ENCODE data around the gene LMNB1.

LMNB1 gene

GRCh38 chr5:126847456-126847820 lies 70.5 kb downstream of the LMNB1 start:
- TF ChIP-seq, protein P1, sequence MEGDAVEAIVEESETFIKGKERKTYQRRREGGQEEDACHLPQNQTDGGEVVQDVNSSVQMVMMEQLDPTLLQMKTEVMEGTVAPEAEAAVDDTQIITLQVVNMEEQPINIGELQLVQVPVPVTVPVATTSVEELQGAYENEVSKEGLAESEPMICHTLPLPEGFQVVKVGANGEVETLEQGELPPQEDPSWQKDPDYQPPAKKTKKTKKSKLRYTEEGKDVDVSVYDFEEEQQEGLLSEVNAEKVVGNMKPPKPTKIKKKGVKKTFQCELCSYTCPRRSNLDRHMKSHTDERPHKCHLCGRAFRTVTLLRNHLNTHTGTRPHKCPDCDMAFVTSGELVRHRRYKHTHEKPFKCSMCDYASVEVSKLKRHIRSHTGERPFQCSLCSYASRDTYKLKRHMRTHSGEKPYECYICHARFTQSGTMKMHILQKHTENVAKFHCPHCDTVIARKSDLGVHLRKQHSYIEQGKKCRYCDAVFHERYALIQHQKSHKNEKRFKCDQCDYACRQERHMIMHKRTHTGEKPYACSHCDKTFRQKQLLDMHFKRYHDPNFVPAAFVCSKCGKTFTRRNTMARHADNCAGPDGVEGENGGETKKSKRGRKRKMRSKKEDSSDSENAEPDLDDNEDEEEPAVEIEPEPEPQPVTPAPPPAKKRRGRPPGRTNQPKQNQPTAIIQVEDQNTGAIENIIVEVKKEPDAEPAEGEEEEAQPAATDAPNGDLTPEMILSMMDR (IDR thresholded peaks at IDR 0.05; ENCODE audit: insufficient read depth, low read length, poor library complexity, severe bottlenecking): no peak
- H3K4me3 ChIP-seq (replicated peaks; ENCODE audit: low read depth, low read length): no peak overlapping the region
- H3K36me3 ChIP-seq (ENCODE audit: control insufficient read depth, insufficient read depth, low read length): no peaks in the 10 kb centered on the region
- DNase-seq (ENCODE audit: extremely low read depth, insufficient read length): no peak
- no peaks in the 10 kb centered on the region for H3K27me3 ChIP-seq (replicated peaks; ENCODE audit: control insufficient read depth, insufficient read depth, low read length)

GRCh38 chr5:126847826-126848251 lies 70.9 kb downstream of the LMNB1 start:
- Histone ChIP-seq H3K27me3 (replicated peaks; ENCODE audit: control insufficient read depth, insufficient read depth, low read length) (no peaks in the 10 kb centered on the region), H3K4me3 (replicated peaks; ENCODE audit: low read depth, low read length) (no peak overlapping the region), H3K36me3 (ENCODE audit: control insufficient read depth, insufficient read depth, low read length) (no peaks in the 10 kb centered on the region)
- TF ChIP-seq, protein P1 (IDR thresholded peaks at IDR 0.05; ENCODE audit: insufficient read depth, low read length, poor library complexity, severe bottlenecking): no peak
- DNase-seq (ENCODE audit: extremely low read depth, insufficient read length): no peak

GRCh38 chr5:126848253-126848652 lies 71.3 kb downstream of the LMNB1 start:
- no peaks in the 10 kb centered on the region for H3K36me3 ChIP-seq (ENCODE audit: control insufficient read depth, insufficient read depth, low read length)
- no peaks in the 10 kb centered on the region for H3K27me3 ChIP-seq (replicated peaks; ENCODE audit: control insufficient read depth, insufficient read depth, low read length)
- no peak overlapping the region for H3K4me3 ChIP-seq (replicated peaks; ENCODE audit: low read depth, low read length)
- TF ChIP-seq, protein P1 (IDR thresholded peaks at IDR 0.05; ENCODE audit: insufficient read depth, low read length, poor library complexity, severe bottlenecking): no peak
- no peak for DNase-seq (ENCODE audit: extremely low read depth, insufficient read length)

GRCh38 chr5:126849101-126849678 lies 72.3 kb downstream of the LMNB1 start:
- no peaks in the 10 kb centered on the region for H3K36me3 ChIP-seq (ENCODE audit: control insufficient read depth, insufficient read depth, low read length)
- no peak overlapping the region for H3K4me3 ChIP-seq (replicated peaks; ENCODE audit: low read depth, low read length)
- no peaks in the 10 kb centered on the region for H3K27me3 ChIP-seq (replicated peaks; ENCODE audit: control insufficient read depth, insufficient read depth, low read length)
- DNase-seq (ENCODE audit: extremely low read depth, insufficient read length): no peak
- TF ChIP-seq, protein P1 (IDR thresholded peaks at IDR 0.05; ENCODE audit: insufficient read depth, low read length, poor library complexity, severe bottlenecking): no peak

- Histone ChIP-seq H3K27me3 (replicated peaks; ENCODE audit: control insufficient read depth, insufficient read depth, low read length) (no peaks in the 10 kb centered on the region), H3K4me3 (replicated peaks; ENCODE audit: low read depth, low read length) (no peak overlapping the region), H3K36me3 (ENCODE audit: control insufficient read depth, insufficient read depth, low read length) (no peaks in the 10 kb centered on the region)
- TF ChIP-seq, protein P1 (IDR thresholded peaks at IDR 0.05; ENCODE audit: insufficient read depth, low read length, poor library complexity, severe bottlenecking): no peak
- no peak for DNase-seq (ENCODE audit: extremely low read depth, insufficient read length)
Measured at GRCh38 chr5:126851501-126852011, 74.6 kb downstream of the LMNB1 start.
